Heart left ventricle (tissue), 16 donors: Measurements from ENCODE around the gene DCLK3. TPM values are rescaled to one million over a fixed set of nuclear protein-coding genes. Genes with fewer than 3 reads are reported as not detected.

Experiments used
- ATAC-seq, 4 donors: fragments of 200-7000 bp; cut with Tn5 transposase; one replicate each; pipeline ENCODE4 v1.9.1; 2020 to 2022; ENCODE audit warnings: moderate library complexity in 4 of 4, mild to moderate bottlenecking in 3 of 4, moderate number of reproducible peaks in 1 of 4
- DNase-seq, 5 donors: peaks; one replicate each; pipeline ENCODE4 v3.0.0-alpha.2; 2020
- H3K27ac ChIP-seq, 12 donors: fragments of 200-600 bp; sonication (generic) in 4 of 12; one replicate each; pipeline versions ENCODE4 v1.5.0 to v1.8.0; 2016 to 2022; ENCODE audit warnings: mild to moderate bottlenecking in 2 of 12
- H3K27me3 ChIP-seq, 9 donors: fragments of 200-600 bp; sonication (generic) in 2 of 9; one replicate each; pipeline versions ENCODE4 v1.5.1 to v1.8.0; 2016 to 2022; ENCODE audit warnings: mild to moderate bottlenecking in 3 of 9
- H3K36me3 ChIP-seq, 9 donors: fragments of 200-600 bp; sonication (generic) in 2 of 9; one replicate each; pipeline versions ENCODE4 v1.5.0 to v1.8.0; 2018 to 2022; ENCODE audit warnings: mild to moderate bottlenecking in 2 of 9
- H3K4me1 ChIP-seq, 12 donors: fragments of 200-600 bp; sonication (generic) in 4 of 12; one replicate each; pipeline versions ENCODE4 v1.5.0 to v1.8.0; 2016 to 2022; ENCODE audit warnings: mild to moderate bottlenecking in 3 of 12
- H3K4me3 ChIP-seq, 12 donors: fragments of 200-600 bp; sonication (generic) in 4 of 12; one replicate each; pipeline versions ENCODE4 v1.5.0 to v1.8.0; 2017 to 2022; ENCODE audit warnings: mild to moderate bottlenecking in 9 of 12, moderate library complexity in 4 of 12
- H3K9me3 ChIP-seq, 12 donors: fragments of 200-600 bp; sonication (generic) in 4 of 12; one replicate each; pipeline versions ENCODE4 v1.5.0 to v1.8.0; 2016 to 2022; ENCODE audit warnings: mild to moderate bottlenecking in 1 of 12
- POLR2A ChIP-seq, 2 donors: fragments of 450-650 bp; IDR thresholded peaks; one replicate each; pipeline ENCODE4 v1.6.1; 2017; ENCODE audit warnings: antibody characterized with exemption in 2 of 2, mild to moderate bottlenecking in 2 of 2, moderate library complexity in 2 of 2
- WGBS, 4 donors: extraction: QIAGEN DNeasy Blood & Tissue Kit in 2 of 4; methylation state at CpG; one replicate each; pipeline versions ENCODE4 v1.1.5 to v1.1.7; 2013 to 2018; 5-methylcytosine and 5-hydroxymethylcytosine counted together
- intact Hi-C, 10 donors: fragments of 100-400 bp; cut with DNase I; formaldehyde crosslinking; loops; one replicate each; pipeline versions ENCODE4 v1.11.1 to v1.14.2; 2022
- polyA plus RNA-seq, 2 donors: library from polyadenylated mRNA; stranded (reverse); fragments of 200-250 nt; gene quantifications; one replicate each; pipeline ENCODE4 v1.2.3, GENCODE V29; 2013
- total RNA-seq, 9 donors: library from RNA; depleted of rRNA in 2 of 9; stranded (reverse); fragments of >200 nt in 2 of 9; fragmentation: NEBNext Ultra II Directional in 3 of 9; extraction: Animal tissue kit (Norgen Biotek cat#: 25700) in 3 of 9; gene quantifications; one replicate each; pipeline versions ENCODE4 v1.1.0 to v1.2.4, GENCODE V29; 2016 to 2023
- TF ChIP-seq, protein P1 (sequence below), 12 donors: fragments of 200-600 bp; sonication (generic) in 4 of 12; IDR thresholded peaks; one replicate each; pipeline versions ENCODE4 v1.5.0 to v1.8.0; 2018 to 2022; ENCODE audit warnings: antibody characterized with exemption in 12 of 12, mild to moderate bottlenecking in 5 of 12
- donor health status: ischemic (EF 13 %, LVEDD 7.1; RV severe dilation, severe dysfunction).
- donor health status: healthy with polysubstance abuse.
- donor health status: DM: no; HTN: yes; CAD: no.
- donor health status: DM: no; HTN: no; CAD: no.
- donor health status: ischemic (EF 25% LVEDD 6.9; RV normal size, moderate dysfunction).
- donor health status: ischemic (EF 25% LVEDD 5.7; RV mildly dilated, moderate dysfunction).
- donor health status: healthy.
- donor health status: DM: yes; HTN: yes; CAD: no.
- donor health status: ischemic (EF 35%, LVEDD 5.7; RV mildly dilated, moderate dysfunction).
- donor health status: nonischemic (EF 11% LVEDD 7.7; RV severe dilation, severe dysfunction).
- donor health status: DM: yes; HTN: yes; CAD: no.
- donor health status: PGD.
- donor health status: ischemic (EF 29% LVEDD 5.4; RV normal size, mild dysfunction).
- donor health status: nonischemic (EF 23%, LVEDD 6.1; RV moderate dilation, normal function).

DCLK3 gene
- total and polyA plus RNA-seq, 11 donors: 0.08 to 0.48 (median 0.15) TPM; not detected in 1

DNA sequence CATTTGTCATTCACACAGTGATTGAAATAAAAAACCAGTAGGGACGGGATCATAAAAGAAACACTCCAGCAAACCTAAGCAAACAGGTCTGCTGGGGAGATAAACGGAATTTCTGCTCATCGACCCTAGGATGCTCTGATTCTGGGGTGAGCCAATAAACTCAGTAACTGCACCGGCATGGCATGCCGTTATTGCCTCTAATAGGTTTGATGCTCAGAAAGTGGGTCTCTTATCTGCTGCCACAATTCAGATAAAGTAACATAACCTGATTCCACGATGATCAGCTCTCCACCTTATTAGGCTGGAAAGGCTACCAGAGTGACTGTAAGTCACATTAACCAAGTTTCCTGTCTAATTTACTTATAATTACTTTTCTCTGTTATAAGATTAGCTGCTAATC, 19.6 kb downstream of the DCLK3 start:
- ATAC-seq (no peak), DNase-seq (no peak)
- H3K4me1 ChIP-seq: peaks cover 0 to under 1% (median 0%) of the 10 kb centered on the region in 12 donors
- H3K4me3 ChIP-seq: no peak overlapping the region
- H3K36me3 ChIP-seq: no peaks in the 10 kb centered on the region
- TF ChIP-seq, protein P1, sequence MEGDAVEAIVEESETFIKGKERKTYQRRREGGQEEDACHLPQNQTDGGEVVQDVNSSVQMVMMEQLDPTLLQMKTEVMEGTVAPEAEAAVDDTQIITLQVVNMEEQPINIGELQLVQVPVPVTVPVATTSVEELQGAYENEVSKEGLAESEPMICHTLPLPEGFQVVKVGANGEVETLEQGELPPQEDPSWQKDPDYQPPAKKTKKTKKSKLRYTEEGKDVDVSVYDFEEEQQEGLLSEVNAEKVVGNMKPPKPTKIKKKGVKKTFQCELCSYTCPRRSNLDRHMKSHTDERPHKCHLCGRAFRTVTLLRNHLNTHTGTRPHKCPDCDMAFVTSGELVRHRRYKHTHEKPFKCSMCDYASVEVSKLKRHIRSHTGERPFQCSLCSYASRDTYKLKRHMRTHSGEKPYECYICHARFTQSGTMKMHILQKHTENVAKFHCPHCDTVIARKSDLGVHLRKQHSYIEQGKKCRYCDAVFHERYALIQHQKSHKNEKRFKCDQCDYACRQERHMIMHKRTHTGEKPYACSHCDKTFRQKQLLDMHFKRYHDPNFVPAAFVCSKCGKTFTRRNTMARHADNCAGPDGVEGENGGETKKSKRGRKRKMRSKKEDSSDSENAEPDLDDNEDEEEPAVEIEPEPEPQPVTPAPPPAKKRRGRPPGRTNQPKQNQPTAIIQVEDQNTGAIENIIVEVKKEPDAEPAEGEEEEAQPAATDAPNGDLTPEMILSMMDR (IDR thresholded peaks at IDR 0.05): no peak
- TF ChIP-seq POLR2A (IDR thresholded peaks at IDR 0.05): no peak
- intact Hi-C loops: loop anchor here in 1 of 10 donors (5.0 kb wide), 1 partner anchor 398 kb away; no protein-coding TSS in a partner anchor
- H3K9me3 ChIP-seq: peaks cover 0 to 8% (median 0%) of the 10 kb centered on the region in 12 donors
- H3K27ac ChIP-seq: no peak overlapping the region
- WGBS, 4 donors: 76 to 81% (median 80%) methylated on average over 6 of the region's 6 CpGs
- no peaks in the 10 kb centered on the region for H3K27me3 ChIP-seq

GRCh38 chr3:36743826-36744225, 20.5 kb downstream of the DCLK3 start:
- intact Hi-C loops: loop anchor here in 1 of 10 donors (5.0 kb wide), 1 partner anchor 398 kb away; no protein-coding TSS in a partner anchor
- H3K27me3 ChIP-seq: no peaks in the 10 kb centered on the region
- WGBS, 4 donors: 92 to 96% (median 93%) methylated on average over 2 of the region's 2 CpGs

DNA sequence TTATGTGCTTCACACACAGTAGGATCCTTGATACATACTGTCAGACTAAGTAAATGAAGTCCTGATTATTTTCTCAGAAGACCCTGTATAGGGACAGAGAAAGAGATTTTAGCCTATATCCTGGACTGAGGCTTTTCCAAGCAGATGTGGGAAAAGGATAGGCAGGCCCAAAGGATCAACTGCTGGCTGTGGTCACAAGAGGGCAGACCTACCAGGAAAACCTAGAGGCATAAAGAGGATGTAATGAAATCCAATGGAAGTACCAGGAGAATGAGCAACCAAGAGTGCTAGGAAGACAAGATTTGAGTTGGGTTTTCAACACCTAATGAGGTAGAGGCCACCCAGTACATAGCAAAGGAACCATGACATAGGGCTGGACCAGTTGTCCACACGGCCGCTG, 23.1 kb downstream of the DCLK3 start:
- Histone ChIP-seq H3K4me1 (peaks cover 0 to 17% (median 4%) of the 10 kb centered on the region in 12 donors), H3K36me3 (no peaks in the 10 kb centered on the region), H3K27me3 (no peaks in the 10 kb centered on the region), H3K4me3 (no peak overlapping the region), H3K27ac (no peak overlapping the region), H3K9me3 (no peaks in the 10 kb centered on the region)
- WGBS, 4 donors: 95 to 99% (median 96%) methylated on average over 2 of the region's 2 CpGs
- TF ChIP-seq POLR2A (IDR thresholded peaks at IDR 0.05): no peak
- TF ChIP-seq, protein P1 (IDR thresholded peaks at IDR 0.05): peak in 5 of 12 donors; percentile 10 to 33 (median 25)
- intact Hi-C loops: loop anchor here in 1 of 10 donors (5.0 kb wide), 1 partner anchor 401 kb away; no protein-coding TSS in a partner anchor
- ATAC-seq (no peak), DNase-seq (no peak)

More at GRCh38 chr3:36743826-36744225, 20.5 kb downstream of the DCLK3 start:
- H3K4me3 ChIP-seq: no peak overlapping the region
- TF ChIP-seq, protein P1 (IDR thresholded peaks at IDR 0.05): no peak
- TF ChIP-seq POLR2A (IDR thresholded peaks at IDR 0.05): no peak
- ATAC-seq: no peak
- no peaks in the 10 kb centered on the region for H3K36me3 ChIP-seq
- no peak for DNase-seq
- peaks cover 0 to 10% (median 2%) of the 10 kb centered on the region in 12 donors for H3K4me1 ChIP-seq
- no peak overlapping the region for H3K27ac ChIP-seq
- H3K9me3 ChIP-seq: peaks cover 0 to 8% (median 0%) of the 10 kb centered on the region in 12 donors

- TF ChIP-seq, protein P1 (IDR thresholded peaks at IDR 0.05): no peak
- TF ChIP-seq POLR2A (IDR thresholded peaks at IDR 0.05): no peak
- no peak for DNase-seq
- no peaks in the 10 kb centered on the region for H3K27me3 ChIP-seq
- no peaks in the 10 kb centered on the region for H3K36me3 ChIP-seq
- intact Hi-C loops: loop anchor here in 1 of 10 donors (5.0 kb wide), 1 partner anchor 402 kb away; no protein-coding TSS in a partner anchor
- ATAC-seq: no peak
- no peak overlapping the region for H3K27ac ChIP-seq
- no peak overlapping the region for H3K4me3 ChIP-seq
- peaks cover 0 to 17% (median 4%) of the 10 kb centered on the region in 12 donors for H3K4me1 ChIP-seq
- 75 to 89% (median 83%) methylated on average over 2 of the region's 2 CpGs for WGBS, 4 donors
- no peaks in the 10 kb centered on the region for H3K9me3 ChIP-seq
These were observed 23.6 kb downstream of the DCLK3 start for GRCh38 chr3:36740787-36741186.
